CD8-positive, alpha-beta memory T cell (primary cell): Measurements from ENCODE around the gene SESN3. TPM values are rescaled to one million over a fixed set of nuclear protein-coding genes. Genes with fewer than 3 reads are reported as not detected.
"Not testable (repeated sequence)": the region's sequence is repeated elsewhere in the genome, so short reads cannot be mapped to it uniquely, and the experiment has no call there.

Experiments used
- CTCF ChIA-PET: fragments of 350-600 bp; sonication (Branson Sonifier 250); formaldehyde crosslinking; loops from one replicate; lab custom pipeline; 2021; ENCODE audit warnings: antibody characterized with exemption; lab: Charles Lee
- POLR2A ChIA-PET: fragments of 350-600 bp; sonication (Branson Sonifier 250); formaldehyde crosslinking; loops from one replicate; lab custom pipeline; 2021; ENCODE audit warnings: antibody characterized with exemption; lab: Charles Lee
- DNase-seq, 5 donors: peaks; one replicate each; pipeline versions ENCODE4 v3.0.0 to v3.0.0-alpha.2; 2020 to 2022; ENCODE audit warnings: mixed read lengths in 1 of 5
- H3K27ac ChIP-seq: one replicate; pipeline ENCODE4 v1.7.0; 2013; ENCODE audit warnings: low read depth, mild to moderate bottlenecking, low read length, moderate library complexity
- H3K27me3 ChIP-seq: 2 replicates; pipeline ENCODE4 v1.7.0; 2013; ENCODE audit warnings: low read length, mild to moderate bottlenecking; ENCODE audit not compliant: insufficient read depth, poor library complexity, severe bottlenecking
- H3K36me3 ChIP-seq: 2 replicates; pipeline ENCODE4 v1.7.0; 2013; ENCODE audit warnings: mild to moderate bottlenecking, low read length, moderate library complexity; ENCODE audit not compliant: insufficient read depth
- H3K4me1 ChIP-seq: 2 replicates; pipeline ENCODE4 v1.7.0; 2013; ENCODE audit warnings: mild to moderate bottlenecking, low read length, moderate library complexity; ENCODE audit not compliant: insufficient read depth
- H3K4me3 ChIP-seq: 2 replicates; pipeline ENCODE4 v1.7.0; 2013; ENCODE audit warnings: mild to moderate bottlenecking, low read length
- H3K9me3 ChIP-seq: 2 replicates; pipeline ENCODE4 v1.7.0; 2013; ENCODE audit warnings: mild to moderate bottlenecking, low read length
- H3K27ac Mint-ChIP-seq, 8 donors: one replicate each; pipeline ENCODE4 v1.8.0; 2020 to 2021; ENCODE audit warnings: mixed read lengths in 8 of 8, mild to moderate bottlenecking in 6 of 8, inconsistent platforms in 3 of 8, moderate library complexity in 3 of 8
- H3K27me3 Mint-ChIP-seq, 2 donors: one replicate each; pipeline ENCODE4 v1.8.0; 2020 to 2021; ENCODE audit warnings: mixed read lengths in 2 of 2, mild to moderate bottlenecking in 1 of 2, moderate library complexity in 1 of 2
- H3K36me3 Mint-ChIP-seq, 3 donors: one replicate each; pipeline ENCODE4 v1.8.0; 2020 to 2021; ENCODE audit warnings: mixed read lengths in 3 of 3, inconsistent platforms in 1 of 3, mild to moderate bottlenecking in 1 of 3
- H3K4me1 Mint-ChIP-seq, 3 donors: one replicate each; pipeline ENCODE4 v1.8.0; 2020 to 2021; ENCODE audit warnings: mixed read lengths in 3 of 3, inconsistent platforms in 1 of 3, mild to moderate bottlenecking in 1 of 3
- H3K4me3 Mint-ChIP-seq, 7 donors: one replicate each; pipeline ENCODE4 v1.8.0; 2020 to 2021; ENCODE audit warnings: mixed read lengths in 7 of 7, mild to moderate bottlenecking in 6 of 7, moderate library complexity in 4 of 7, inconsistent platforms in 2 of 7
- H3K9me3 Mint-ChIP-seq, 5 donors: one replicate each; pipeline ENCODE4 v1.8.0; 2020 to 2022; ENCODE audit warnings: mixed read lengths in 5 of 5, mild to moderate bottlenecking in 3 of 5, moderate library complexity in 2 of 5, inconsistent platforms in 1 of 5
- polyA plus RNA-seq: library from polyadenylated mRNA; unstranded; fragments of 300-500 nt; fragmentation: Illumina TruSeq; gene quantifications from one replicate; pipeline ENCODE4 v1.2.3, GENCODE V29; 2021
- total RNA-seq, 2 experiments: library from RNA; stranded (reverse); gene quantifications; one replicate each; pipeline ENCODE4 v1.2.3, GENCODE V29; 2021

The SESN3 gene
- total and polyA plus RNA-seq, 3 experiments from 2014 or later, result 2.1 to 19.7 (median 18.8) TPM

- no peak for DNase-seq
- H3K4me1 ChIP-seq, result no peaks in the 10 kb centered on the region
- H3K27ac Mint-ChIP-seq, result no peak overlapping the region
- ChIA-PET CTCF (interaction anchor here (1.2 to 1.6 kb wide), 2 partner anchors 14 to 42 kb away, joined by 3 to 5 read pairs; no protein-coding TSS in a partner anchor), POLR2A (no interaction called here)
- H3K4me3 ChIP-seq, result no peak overlapping the region
- no peak overlapping the region for H3K27ac ChIP-seq
- peaks cover 9 to 30% of the 10 kb centered on the region in 2 donors for H3K27me3 Mint-ChIP-seq
- no peaks in the 10 kb centered on the region for H3K9me3 ChIP-seq
- no peak overlapping the region for H3K4me3 Mint-ChIP-seq
- H3K36me3 Mint-ChIP-seq, result no peaks in the 10 kb centered on the region
- H3K4me1 Mint-ChIP-seq, result no peaks in the 10 kb centered on the region
- no peaks in the 10 kb centered on the region for H3K9me3 Mint-ChIP-seq
- H3K36me3 ChIP-seq, result no peaks in the 10 kb centered on the region
- H3K27me3 ChIP-seq, result no peaks in the 10 kb centered on the region
Measured at GRCh38 chr11:95140397-95141033, 90.5 kb downstream of the SESN3 start.

DNA sequence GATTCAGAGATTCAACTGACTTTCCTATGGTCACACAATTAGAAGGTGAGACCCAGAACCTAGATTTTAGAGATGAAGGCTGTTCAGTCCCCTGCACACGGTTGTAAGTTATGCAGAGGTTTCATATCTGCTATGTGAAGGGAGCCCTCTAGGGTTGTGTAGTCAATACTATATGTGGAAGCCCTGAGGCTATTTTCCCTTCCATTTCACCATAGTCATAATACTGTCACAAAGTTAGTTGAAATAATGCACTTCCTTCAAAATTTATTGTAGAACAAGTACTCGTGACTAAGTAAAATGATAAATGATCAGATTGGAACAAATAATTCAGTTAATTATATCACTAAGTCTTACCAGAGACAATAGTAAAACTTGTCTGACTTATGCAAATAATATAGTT lies 92.6 kb downstream of the SESN3 start:
- Histone ChIP-seq H3K9me3 (no peaks in the 10 kb centered on the region), H3K4me1 (no peaks in the 10 kb centered on the region), H3K4me3 (no peak overlapping the region), H3K27ac (no peak overlapping the region), H3K36me3 (no peaks in the 10 kb centered on the region), H3K27me3 (no peaks in the 10 kb centered on the region)
- H3K9me3 Mint-ChIP-seq, result no peaks in the 10 kb centered on the region
- peaks cover 5 to 10% of the 10 kb centered on the region in 2 donors for H3K27me3 Mint-ChIP-seq
- no peak for DNase-seq
- no peaks in the 10 kb centered on the region for H3K4me1 Mint-ChIP-seq
- POLR2A ChIA-PET, result no interaction called here
- no peak overlapping the region for H3K4me3 Mint-ChIP-seq
- no peak overlapping the region for H3K27ac Mint-ChIP-seq
- H3K36me3 Mint-ChIP-seq, result peaks cover 0 to 3% (median 2%) of the 10 kb centered on the region in 3 donors
- CTCF ChIA-PET, result interaction anchor here (1.1 to 2.6 kb wide), 4 partner anchors 12 to 71 kb away, joined by 3 to 11 read pairs (median 3); no protein-coding TSS in a partner anchor

DNA sequence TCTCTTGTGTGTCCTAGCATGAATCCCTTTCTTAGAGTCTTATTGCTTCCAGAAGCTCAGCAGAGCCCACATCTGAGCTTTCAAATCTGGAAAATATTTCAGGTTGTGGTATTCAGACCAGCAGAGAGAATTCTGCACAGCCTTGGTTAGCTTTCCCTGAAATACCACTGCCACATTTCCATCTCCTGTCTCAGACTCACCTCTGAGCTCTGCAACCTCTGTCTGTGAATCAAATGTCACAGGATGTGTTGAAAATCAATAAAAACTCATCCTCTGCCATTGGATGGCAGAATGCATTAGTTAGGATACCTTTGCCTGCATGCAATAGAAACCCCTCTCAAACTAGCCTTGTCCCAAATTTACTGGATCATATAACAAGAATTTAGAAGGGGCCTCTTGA lies 93.7 kb downstream of the SESN3 start:
- Histone ChIP-seq H3K36me3 (no peaks in the 10 kb centered on the region), H3K9me3 (no peaks in the 10 kb centered on the region), H3K4me3 (no peak overlapping the region), H3K4me1 (no peaks in the 10 kb centered on the region), H3K27ac (no peak overlapping the region), H3K27me3 (no peaks in the 10 kb centered on the region)
- Mint-ChIP-seq H3K27ac (no peak overlapping the region), H3K27me3 (peaks cover 2% of the 10 kb centered on the region in 2 donors), H3K36me3 (peaks cover 0 to 9% (median 2%) of the 10 kb centered on the region in 3 donors), H3K4me1 (peaks cover 0 to 9% (median 0%) of the 10 kb centered on the region in 3 donors), H3K4me3 (no peak overlapping the region), H3K9me3 (no peaks in the 10 kb centered on the region)
- DNase-seq, result no peak
- CTCF ChIA-PET, result interaction anchor here (0.9 to 2.6 kb wide), 7 partner anchors 11 to 67 kb away, joined by 3 to 11 read pairs (median 4); partner anchors contain the start of gene ENDOD1
- POLR2A ChIA-PET, result no interaction called here

- H3K27me3 ChIP-seq, POLR2A ChIA-PET, H3K27me3 Mint-ChIP-seq, H3K9me3 Mint-ChIP-seq, H3K36me3 ChIP-seq, H3K4me3 ChIP-seq, H3K4me1 ChIP-seq, H3K27ac Mint-ChIP-seq, H3K27ac ChIP-seq, H3K4me3 Mint-ChIP-seq, H3K9me3 ChIP-seq, H3K4me1 Mint-ChIP-seq, DNase-seq: not testable (repeated sequence)
- H3K36me3 Mint-ChIP-seq, result peaks cover 0 to 14% (median 5%) of the 10 kb centered on the region in 3 donors
- CTCF ChIA-PET, result interaction anchor here (0.9 to 2.6 kb wide), 7 partner anchors 11 to 67 kb away, joined by 3 to 11 read pairs (median 4); partner anchors contain the start of gene ENDOD1
Measured at GRCh38 chr11:95136747-95137146, 94.3 kb downstream of the SESN3 start.

DNA sequence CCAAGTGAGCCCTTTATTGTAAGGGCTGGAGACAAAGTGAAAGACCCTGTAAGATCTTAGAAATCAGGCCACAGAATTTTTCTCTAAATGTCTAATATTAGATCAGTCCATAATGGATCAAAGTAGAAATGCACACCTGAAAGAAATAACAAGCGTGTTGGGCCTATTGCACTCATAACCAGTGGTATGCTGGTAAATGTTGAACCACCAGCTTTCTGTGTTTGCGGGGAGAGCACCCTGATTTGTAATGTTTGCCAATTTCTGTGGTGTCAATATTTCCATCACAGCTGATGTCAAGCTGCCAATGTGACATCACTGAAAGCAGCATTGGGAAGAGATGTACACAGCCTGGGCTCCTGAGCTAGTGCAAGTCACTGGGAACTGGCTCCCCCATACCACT lies 95.1 kb downstream of the SESN3 start:
- no peak overlapping the region for H3K27ac ChIP-seq
- Mint-ChIP-seq H3K27ac (no peak overlapping the region), H3K36me3 (peaks cover 0 to 17% (median 7%) of the 10 kb centered on the region in 3 donors), H3K4me3 (no peak overlapping the region), H3K9me3 (no peaks in the 10 kb centered on the region), H3K4me1 (peaks cover 0 to 9% (median 0%) of the 10 kb centered on the region in 3 donors), H3K27me3 (peaks cover 0 to 2% of the 10 kb centered on the region in 2 donors)
- ChIA-PET CTCF (interaction anchor here (2.3 to 2.6 kb wide), 3 partner anchors 43 to 66 kb away, joined by 6 to 11 read pairs (median 8); partner anchors contain the start of gene ENDOD1), POLR2A (interaction anchor here (0.7 kb wide), 1 partner anchor 652 kb away, joined by 4 read pairs; no protein-coding TSS in a partner anchor)
- no peaks in the 10 kb centered on the region for H3K4me1 ChIP-seq
- DNase-seq, result no peak
- H3K9me3 ChIP-seq, result no peaks in the 10 kb centered on the region
- no peaks in the 10 kb centered on the region for H3K36me3 ChIP-seq
- no peaks in the 10 kb centered on the region for H3K27me3 ChIP-seq
- no peak overlapping the region for H3K4me3 ChIP-seq

- H3K4me1 ChIP-seq, result no peaks in the 10 kb centered on the region
- H3K27ac ChIP-seq, result no peak overlapping the region
- no peaks in the 10 kb centered on the region for H3K9me3 ChIP-seq
- H3K4me3 ChIP-seq, result no peak overlapping the region
- no peak for DNase-seq
- Mint-ChIP-seq H3K36me3 (peaks cover 2 to 22% (median 10%) of the 10 kb centered on the region in 3 donors), H3K27me3 (peaks cover 0 to 2% of the 10 kb centered on the region in 2 donors), H3K4me3 (no peak overlapping the region), H3K4me1 (peaks cover 0 to 9% (median 0%) of the 10 kb centered on the region in 3 donors), H3K9me3 (no peaks in the 10 kb centered on the region), H3K27ac (peak overlapping the region in 1 of 8 donors; percentile 57)
- no peaks in the 10 kb centered on the region for H3K36me3 ChIP-seq
- POLR2A ChIA-PET, result no interaction called here
- CTCF ChIA-PET, result interaction anchor here (2.6 kb wide), 1 partner anchor 46 kb away, joined by 8 read pairs; the partner anchor contains the start of gene ENDOD1
- H3K27me3 ChIP-seq, result no peaks in the 10 kb centered on the region
Measured at GRCh38 chr11:95135155-95135554, 95.8 kb downstream of the SESN3 start.

DNA sequence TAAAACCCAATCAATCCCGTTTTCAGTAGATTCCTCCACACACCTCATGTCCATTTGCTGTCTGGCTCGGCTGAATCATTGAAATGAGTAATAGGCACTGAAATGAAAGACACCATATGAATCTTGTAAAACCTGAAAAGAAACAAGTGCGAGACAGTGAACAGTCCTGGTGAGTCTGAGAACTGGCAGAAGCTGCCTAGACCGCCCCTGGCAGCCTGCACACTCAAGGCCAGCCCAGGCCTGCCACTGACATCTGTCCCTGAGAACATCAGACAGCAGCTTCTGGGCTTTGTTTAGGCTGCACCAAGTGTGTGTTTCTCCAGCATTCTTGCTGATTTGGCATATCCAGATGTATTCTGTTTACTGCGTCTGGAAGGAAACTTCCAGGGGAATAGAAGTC lies 96.5 kb downstream of the SESN3 start:
- Mint-ChIP-seq H3K27me3 (peaks cover 0 to 2% of the 10 kb centered on the region in 2 donors), H3K36me3 (peaks cover 4 to 29% (median 16%) of the 10 kb centered on the region in 3 donors), H3K4me1 (peaks cover 0 to 9% (median 0%) of the 10 kb centered on the region in 3 donors), H3K4me3 (no peak overlapping the region), H3K27ac (peak overlapping the region in 1 of 8 donors; percentile 57), H3K9me3 (no peaks in the 10 kb centered on the region)
- Histone ChIP-seq H3K4me1 (no peaks in the 10 kb centered on the region), H3K36me3 (no peaks in the 10 kb centered on the region), H3K27ac (no peak overlapping the region), H3K27me3 (no peaks in the 10 kb centered on the region), H3K9me3 (no peaks in the 10 kb centered on the region), H3K4me3 (no peak overlapping the region)
- ChIA-PET POLR2A (no interaction called here), CTCF (no interaction called here)
- DNase-seq, result no peak

DNA sequence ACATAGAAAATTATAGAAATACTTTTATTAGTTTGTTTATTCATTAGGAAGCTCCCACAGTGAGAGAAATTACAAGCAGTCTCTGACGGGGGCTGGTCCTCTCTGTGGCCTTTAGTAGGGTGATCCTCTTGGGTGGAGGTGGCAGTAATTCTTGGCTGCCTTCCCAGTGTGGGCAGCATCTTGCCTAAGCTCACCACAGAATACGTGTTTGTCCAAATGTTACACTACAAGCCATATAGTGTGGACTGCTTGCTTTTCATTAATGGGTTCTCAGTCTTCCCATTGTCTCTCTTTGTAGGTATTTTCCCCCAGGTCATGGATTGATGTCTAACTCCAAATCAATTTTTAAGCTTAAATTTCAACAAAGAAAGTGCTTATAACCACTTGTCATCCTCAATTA lies 98.0 kb downstream of the SESN3 start:
- no peaks in the 10 kb centered on the region for H3K9me3 Mint-ChIP-seq
- Histone ChIP-seq H3K27ac (no peak overlapping the region), H3K9me3 (no peaks in the 10 kb centered on the region), H3K4me3 (no peak overlapping the region), H3K4me1 (no peaks in the 10 kb centered on the region), H3K27me3 (no peaks in the 10 kb centered on the region), H3K36me3 (no peaks in the 10 kb centered on the region)
- H3K4me3 Mint-ChIP-seq, result no peak overlapping the region
- ChIA-PET POLR2A (no interaction called here), CTCF (no interaction called here)
- no peaks in the 10 kb centered on the region for H3K27me3 Mint-ChIP-seq
- H3K4me1 Mint-ChIP-seq, result peaks cover 0 to 9% (median 0%) of the 10 kb centered on the region in 3 donors
- peaks cover 4 to 44% (median 24%) of the 10 kb centered on the region in 3 donors for H3K36me3 Mint-ChIP-seq
- DNase-seq, result no peak
- peak overlapping the region in 3 of 8 donors; percentile 12 to 66 (median 12) for H3K27ac Mint-ChIP-seq
